GM21390 (cell line): ENCODE data around the gene CAMK2N1.
"Not testable (repeated sequence)": the region's sequence is repeated elsewhere in the genome, so short reads cannot be mapped to it uniquely, and the experiment has no call there.

ENCODE experiments used
- ATAC-seq: cut with Tn5 transposase; IDR thresholded peaks from one replicate; pipeline ENCODE4 v1.9.1; 2021; ENCODE audit not compliant: unreplicated experiment

Gene CAMK2N1

GRCh38 chr1:20485527-20486456, at the start of gene CAMK2N1:
Gene CAMK2N1, minus strand, starts transcription at chr1:20486210. Its CDS starts 831 bp downstream, at chr1:20485379.
- no peak for ATAC-seq

GRCh38 chr1:20534659-20535417, 48.8 kb upstream of the CAMK2N1 start:
- ATAC-seq = no peak

- ATAC-seq = no peak
Measured at GRCh38 chr1:20533635-20534034, 47.6 kb upstream of the CAMK2N1 start.

GRCh38 chr1:20530901-20531300, 44.9 kb upstream of the CAMK2N1 start:
- no peak for ATAC-seq

GRCh38 chr1:20530306-20530705, 44.3 kb upstream of the CAMK2N1 start:
- no peak for ATAC-seq

GRCh38 chr1:20528221-20528620, 42.2 kb upstream of the CAMK2N1 start:
- no peak for ATAC-seq

GRCh38 chr1:20526267-20526666, 40.3 kb upstream of the CAMK2N1 start:
- no peak for ATAC-seq

- no peak for ATAC-seq
Measured at GRCh38 chr1:20521960-20522861, 36.2 kb upstream of the CAMK2N1 start.

GRCh38 chr1:20519609-20520262, 33.7 kb upstream of the CAMK2N1 start:
- not testable (repeated sequence) for ATAC-seq

- no peak for ATAC-seq
Measured at GRCh38 chr1:20511518-20512428, 25.8 kb upstream of the CAMK2N1 start.

GRCh38 chr1:20508411-20508771, 22.4 kb upstream of the CAMK2N1 start:
- peak; percentile 12 for ATAC-seq

GRCh38 chr1:20507564-20508410, 21.8 kb upstream of the CAMK2N1 start, which contains the start of gene MUL1:
Gene MUL1, minus strand, starts transcription at chr1:20508151. Its CDS starts 127 bp downstream, at chr1:20508024.
- ATAC-seq = peak; percentile 92

- peak; percentile 8 for ATAC-seq
Measured at GRCh38 chr1:20507248-20507563, 21.2 kb upstream of the CAMK2N1 start.

GRCh38 chr1:20505488-20505887, 19.5 kb upstream of the CAMK2N1 start:
- no peak for ATAC-seq

- no peak for ATAC-seq
Measured at GRCh38 chr1:20500716-20501115, 14.7 kb upstream of the CAMK2N1 start.

- ATAC-seq = no peak
Measured at GRCh38 chr1:20499718-20500117, 13.7 kb upstream of the CAMK2N1 start.

GRCh38 chr1:20499105-20499504, 13.1 kb upstream of the CAMK2N1 start:
- no peak for ATAC-seq

- no peak for ATAC-seq
Measured at GRCh38 chr1:20498116-20498515, 12.1 kb upstream of the CAMK2N1 start.

GRCh38 chr1:20497506-20497905, 11.5 kb upstream of the CAMK2N1 start:
- ATAC-seq = no peak
